Measurements from ENCODE around the gene IP6K2. TPM values are rescaled to one million over a fixed set of nuclear protein-coding genes. Genes with fewer than 3 reads are reported as not detected.

The IP6K2 gene
- total and polyA plus RNA-seq, 2 experiments from 2014 or later: 97.0 to 97.4 TPM

GRCh38 chr3:48709051-48709461 lies 8.0 kb downstream of the IP6K2 start:
- H3K9me2 ChIP-seq (ENCODE audit: insufficient read depth): no peaks in the 10 kb centered on the region
- peaks cover 29% of the 10 kb centered on the region for H3K4me1 Mint-ChIP-seq
- no peak overlapping the region for H2AFZ ChIP-seq
- no peak overlapping the region for H3K4me2 ChIP-seq
- no peaks in the 10 kb centered on the region for H3K27me3 ChIP-seq (ENCODE audit: insufficient read depth)
- H3K4me3 ChIP-seq: no peak overlapping the region
- peaks cover 78% of the 10 kb centered on the region for H3K36me3 Mint-ChIP-seq (ENCODE audit: low read depth)
- TF ChIP-seq CREB1 (CRISPR knock-in tag; IDR thresholded peaks at IDR 0.05; ENCODE audit: low read depth): no peak
- no peak for TF ChIP-seq NANOG (IDR thresholded peaks at IDR 0.05; ENCODE audit: borderline replicate concordance)
- TF ChIP-seq POLR2AphosphoS5 (IDR thresholded peaks at IDR 0.05; ENCODE audit: low read depth): no peak
- no peak for TF ChIP-seq ZNF462 (CRISPR knock-in tag; IDR thresholded peaks at IDR 0.05)
- no peak for TF ChIP-seq EZH2phosphoT487 (IDR thresholded peaks at IDR 0.05; ENCODE audit: unreplicated experiment)
- TF ChIP-seq CTCF (conservative IDR thresholded peaks at IDR 0.05; ENCODE audit: low read depth in 2 of 2): no peak
- TF ChIP-seq ZNF331 (CRISPR knock-in tag; IDR thresholded peaks at IDR 0.05; ENCODE audit: low read depth): no peak
- TF ChIP-seq JUNB (IDR thresholded peaks at IDR 0.05; ENCODE audit: unreplicated experiment): no peak
- TF ChIP-seq STAT1 (IDR thresholded peaks at IDR 0.05; ENCODE audit: unreplicated experiment): no peak
- TF ChIP-seq EZH2 (IDR thresholded peaks at IDR 0.05; ENCODE audit: low read depth, unreplicated experiment): no peak
- TF ChIP-seq ZNF114 (CRISPR knock-in tag; IDR thresholded peaks at IDR 0.05): no peak
- TF ChIP-seq REST (IDR thresholded peaks at IDR 0.05; ENCODE audit: unreplicated experiment): no peak
- no peak for TF ChIP-seq ETS1 (IDR thresholded peaks at IDR 0.05)
- peaks cover 6% of the 10 kb centered on the region for H3K27me3 Mint-ChIP-seq (ENCODE audit: insufficient read depth, low read depth, poor library complexity)
- no peaks in the 10 kb centered on the region for H3K9me3 Mint-ChIP-seq
- H3K79me2 ChIP-seq (replicated peaks; ENCODE audit: insufficient read depth): peaks cover 100% of the 10 kb centered on the region
- peaks cover 24% of the 10 kb centered on the region for H3K36me3 ChIP-seq (ENCODE audit: insufficient read depth)
- H3K4me3 Mint-ChIP-seq: no peak overlapping the region; the same call in 2 of the 3 replicates
- peak overlapping the region; percentile 87 for H3K27ac Mint-ChIP-seq
- DNase-seq (ENCODE audit: low spot score): no peak
- H3K27ac ChIP-seq (ENCODE audit: low read depth): peak overlapping the region; percentile 86
- peaks cover 15% of the 10 kb centered on the region for H3K4me1 ChIP-seq (ENCODE audit: insufficient read depth)
- peak; percentile 18; the same call in 1 of the 3 replicates for ATAC-seq
- peaks cover 14% of the 10 kb centered on the region for H3F3A ChIP-seq (replicated peaks; ENCODE audit: low read depth)
- H4K20me1 ChIP-seq (replicated peaks; ENCODE audit: insufficient read depth): peaks cover 67% of the 10 kb centered on the region

All from GM23338 (cell line).